H1 (cell line): ENCODE data around the gene WASF1. TPM values are rescaled to one million over a fixed set of nuclear protein-coding genes. Genes with fewer than 3 reads are reported as not detected.

ENCODE experiments used
- CHD2 ChIP-seq: IDR thresholded peaks from 2 replicates; pipeline ENCODE4 v1.6.1; 2012; ENCODE audit warnings: low read length, improper control_type of control experiment
- JUND ChIP-seq: IDR thresholded peaks from 2 replicates; pipeline ENCODE4 v1.6.1; 2011; ENCODE audit warnings: mild to moderate bottlenecking, improper control_type of control experiment, low read length
- KDM1A ChIP-seq: fragments of 200-600, 300-600 bp; sonication (generic); IDR thresholded peaks from 2 replicates; pipeline ENCODE4 v1.7.1; 2016; ENCODE audit warnings: mild to moderate bottlenecking, low read length, borderline replicate concordance
- KDM4A ChIP-seq: IDR thresholded peaks from one replicate; pipeline ENCODE4 v1.7.1; 2012; ENCODE audit warnings: low read depth, mild to moderate bottlenecking, moderate library complexity, low read length, inconsistent platforms; ENCODE audit not compliant: severe bottlenecking
- SRF ChIP-seq: IDR thresholded peaks from 2 replicates; pipeline ENCODE4 v1.6.1; 2011; ENCODE audit warnings: mild to moderate bottlenecking, low read depth, low read length, moderate library complexity
- TBP ChIP-seq: IDR thresholded peaks from 2 replicates; pipeline ENCODE4 v1.6.1; 2011; ENCODE audit warnings: low read depth, low read length, improper control_type of control experiment
- polyA plus RNA-seq, 7 experiments: library from polyadenylated mRNA; depleted of rRNA in 3 of 7; stranded (reverse) in 5 of 7; unstranded in 2 of 7; fragments of >200 nt in 5 of 7; fragments of 200-250 nt in 2 of 7; gene quantifications; 1 replicate in 5 of 7; 2 replicates in 1 of 7; 4 replicates in 1 of 7; pipeline versions ENCODE4 v1.2.1 to v1.2.3, GENCODE V29; 2011 to 2013; ENCODE audit warnings: missing spikeins in 2 of 7, mixed read lengths in 2 of 7
- total RNA-seq: library from RNA; stranded (reverse); fragmentation: NEBNext Ultra II Directional; extraction: Animal tissue kit (Norgen Biotek cat#: 25700); gene quantifications from 2 replicates; pipeline ENCODE4 v1.2.1, GENCODE V29; 2021
- TF ChIP-seq, protein P1 (sequence below): IDR thresholded peaks from 2 replicates; pipeline ENCODE4 v1.6.1; 2011; ENCODE audit warnings: low read length, improper control_type of control experiment

The WASF1 gene
- total and polyA plus RNA-seq, 2 of the 8 experiments (the other 6 are each of a cell fraction or from before 2014, with no cell fraction given) = 37.6 to 39.9 TPM

DNA sequence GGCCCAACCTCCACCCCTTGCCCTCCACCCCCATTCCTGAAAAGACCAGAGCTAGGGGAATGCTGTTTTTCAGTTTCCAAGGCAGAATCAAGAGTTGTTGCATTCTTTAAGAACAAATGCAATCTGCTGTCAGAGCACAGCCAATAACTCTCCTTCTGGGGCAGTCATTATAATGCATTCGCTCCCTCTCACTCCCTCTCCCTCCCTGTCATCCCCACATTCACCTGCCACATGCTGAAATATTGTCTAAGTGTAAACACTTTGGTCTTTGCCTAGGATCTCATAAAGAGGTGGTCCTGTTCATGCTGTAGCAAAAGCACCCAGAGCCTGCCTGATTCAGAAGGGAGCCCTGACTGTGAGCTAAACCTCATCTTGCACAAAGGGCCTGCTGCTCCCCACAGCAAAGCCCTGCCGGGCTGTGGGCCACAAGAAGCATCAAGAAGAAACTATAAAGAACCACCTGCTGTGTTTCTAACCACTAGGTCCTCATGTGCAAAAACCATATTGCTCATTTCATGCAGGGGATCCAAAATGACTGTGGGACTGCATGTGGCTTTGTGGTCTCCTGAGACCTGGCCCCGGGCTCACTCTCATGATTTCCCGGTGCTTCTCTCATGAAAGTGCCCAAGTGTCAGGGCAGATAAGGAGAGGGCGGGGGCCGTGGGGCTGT lies 115.7 kb downstream of the WASF1 start (continued):
- TF ChIP-seq KDM1A (no peak), TBP (no peak), CHD2 (no peak), SRF (no peak), KDM4A (no peak), JUND (no peak)
- TF ChIP-seq, protein P1, sequence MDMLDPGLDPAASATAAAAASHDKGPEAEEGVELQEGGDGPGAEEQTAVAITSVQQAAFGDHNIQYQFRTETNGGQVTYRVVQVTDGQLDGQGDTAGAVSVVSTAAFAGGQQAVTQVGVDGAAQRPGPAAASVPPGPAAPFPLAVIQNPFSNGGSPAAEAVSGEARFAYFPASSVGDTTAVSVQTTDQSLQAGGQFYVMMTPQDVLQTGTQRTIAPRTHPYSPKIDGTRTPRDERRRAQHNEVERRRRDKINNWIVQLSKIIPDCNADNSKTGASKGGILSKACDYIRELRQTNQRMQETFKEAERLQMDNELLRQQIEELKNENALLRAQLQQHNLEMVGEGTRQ = no peak
